Right lung (tissue), 10 donors: ENCODE results near the gene BRPF3. TPM values are rescaled to one million over a fixed set of nuclear protein-coding genes. Genes with fewer than 3 reads are reported as not detected.

ENCODE experiments used
- DNase-seq, 2 donors: peaks; one replicate each; pipeline ENCODE4 v3.0.0-alpha.2; 2013
- long read RNA-seq, 8 donors: transcript quantifications; one replicate each; lab custom pipeline, GENCODE V29; 2026
- polyA plus RNA-seq, 5 donors: library from polyadenylated mRNA; unstranded; fragments of 120-200 nt; gene quantifications; one replicate each; pipeline versions ENCODE4 v1.2.1 to v1.2.3, GENCODE V29; 2013; ENCODE audit warnings: inconsistent platforms in 1 of 5, low replicate concordance in 1 of 5; ENCODE audit not compliant: insufficient read length in 5 of 5, insufficient read depth in 1 of 5

BRPF3 gene
- 10 to 100 TPM; 38.8 to 47.9 (median 43.3) TPM for polyA plus RNA-seq
- long read RNA-seq, donor 1, partial matches to known transcripts: 7 of 7 reads
- long read RNA-seq, donor 1, other reads (novel, unspliced or antisense): 0 of 7 reads
- long read RNA-seq, donor 2, full-length matches to known transcripts: 2 of 2 reads
- long read RNA-seq, donor 2, partial matches to known transcripts: 0 of 2 reads
- long read RNA-seq, donor 2, other reads (novel, unspliced or antisense): 0 of 2 reads
- long read RNA-seq, donor 3: 0 reads
- long read RNA-seq, donor 4, partial matches to known transcripts: 5 of 5 reads
- long read RNA-seq, donor 4, other reads (novel, unspliced or antisense): 0 of 5 reads
- long read RNA-seq, donor 5, partial matches to known transcripts: 14 of 15 reads
- long read RNA-seq, donor 5, other reads (novel, unspliced or antisense): 0 of 15 reads
- long read RNA-seq, donor 6, full-length matches to known transcripts: 3 of 3 reads
- long read RNA-seq, donor 6, partial matches to known transcripts: 0 of 3 reads
- long read RNA-seq, donor 6, other reads (novel, unspliced or antisense): 0 of 3 reads
- long read RNA-seq, donor 7, partial matches to known transcripts: 13 of 13 reads
- long read RNA-seq, donor 7, other reads (novel, unspliced or antisense): 0 of 13 reads
- long read RNA-seq, donor 8: 0 reads

- peak; percentile 74 to 80 for DNase-seq
Observed at GRCh38 chr6:36196113-36196879, at the start of gene BRPF3. Gene BRPF3, plus strand, starts transcription at chr6:36196744. Its CDS starts 3,579 bp downstream, at chr6:36200323.

- DNase-seq: no peak
Observed at GRCh38 chr6:36147294-36147693, 49.2 kb upstream of the BRPF3 start.

GRCh38 chr6:36149476-36149875, 47.1 kb upstream of the BRPF3 start:
- DNase-seq: no peak

GRCh38 chr6:36150283-36150682, 46.3 kb upstream of the BRPF3 start:
- peak; percentile 25 to 50 for DNase-seq

- DNase-seq: no peak
Observed at GRCh38 chr6:36154286-36154685, 42.3 kb upstream of the BRPF3 start.

- DNase-seq: no peak
Observed at GRCh38 chr6:36155662-36156061, 40.9 kb upstream of the BRPF3 start.

GRCh38 chr6:36160147-36160760, 36.3 kb upstream of the BRPF3 start:
- DNase-seq: no peak

GRCh38 chr6:36169023-36170007, 27.2 kb upstream of the BRPF3 start:
- no peak for DNase-seq

- DNase-seq: no peak
Observed at GRCh38 chr6:36170704-36171103, 25.8 kb upstream of the BRPF3 start.

- DNase-seq: no peak
Observed at GRCh38 chr6:36171573-36171972, 25.0 kb upstream of the BRPF3 start.

GRCh38 chr6:36177166-36177565, 19.4 kb upstream of the BRPF3 start:
- DNase-seq: no peak

- DNase-seq: no peak
Observed at GRCh38 chr6:36178544-36178943, 18.0 kb upstream of the BRPF3 start.

GRCh38 chr6:36180126-36180525, 16.4 kb upstream of the BRPF3 start:
- DNase-seq: no peak

GRCh38 chr6:36184311-36184710, 12.2 kb upstream of the BRPF3 start:
- DNase-seq: no peak

GRCh38 chr6:36186199-36186598, 10.3 kb upstream of the BRPF3 start:
- DNase-seq: no peak

- DNase-seq: no peak
Observed at GRCh38 chr6:36187446-36187845, 9.1 kb upstream of the BRPF3 start.

- DNase-seq: no peak
Observed at GRCh38 chr6:36195471-36196112, 952 bp upstream of the BRPF3 start.

GRCh38 chr6:36196880-36197548, 470 bp downstream of the BRPF3 start:
- peak; percentile 97 to 98 for DNase-seq

GRCh38 chr6:36197739-36198221, 1.2 kb downstream of the BRPF3 start:
- DNase-seq: no peak
